ENCODE measurements around the gene ANKRD27. TPM values are rescaled to one million over a fixed set of nuclear protein-coding genes. Genes with fewer than 3 reads are reported as not detected.
A peak's percentile ranks its signal among the peaks of the same experiment; 100 is the strongest.

Gene ANKRD27
- total and polyA plus RNA-seq, 7 donors, result 6.3 to 43.3 (median 16.9) TPM

- H3K27me3 ChIP-seq (ENCODE audit: insufficient read depth in 3 of 3, low read length in 2 of 3), result no peaks in the 10 kb centered on the region
- H3K4me3 ChIP-seq, result no peak overlapping the region
- H3K27ac ChIP-seq, result no peak overlapping the region
- peaks cover 16% of the 10 kb centered on the region for H3K4me1 ChIP-seq
- TF ChIP-seq, protein P1, sequence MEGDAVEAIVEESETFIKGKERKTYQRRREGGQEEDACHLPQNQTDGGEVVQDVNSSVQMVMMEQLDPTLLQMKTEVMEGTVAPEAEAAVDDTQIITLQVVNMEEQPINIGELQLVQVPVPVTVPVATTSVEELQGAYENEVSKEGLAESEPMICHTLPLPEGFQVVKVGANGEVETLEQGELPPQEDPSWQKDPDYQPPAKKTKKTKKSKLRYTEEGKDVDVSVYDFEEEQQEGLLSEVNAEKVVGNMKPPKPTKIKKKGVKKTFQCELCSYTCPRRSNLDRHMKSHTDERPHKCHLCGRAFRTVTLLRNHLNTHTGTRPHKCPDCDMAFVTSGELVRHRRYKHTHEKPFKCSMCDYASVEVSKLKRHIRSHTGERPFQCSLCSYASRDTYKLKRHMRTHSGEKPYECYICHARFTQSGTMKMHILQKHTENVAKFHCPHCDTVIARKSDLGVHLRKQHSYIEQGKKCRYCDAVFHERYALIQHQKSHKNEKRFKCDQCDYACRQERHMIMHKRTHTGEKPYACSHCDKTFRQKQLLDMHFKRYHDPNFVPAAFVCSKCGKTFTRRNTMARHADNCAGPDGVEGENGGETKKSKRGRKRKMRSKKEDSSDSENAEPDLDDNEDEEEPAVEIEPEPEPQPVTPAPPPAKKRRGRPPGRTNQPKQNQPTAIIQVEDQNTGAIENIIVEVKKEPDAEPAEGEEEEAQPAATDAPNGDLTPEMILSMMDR (IDR thresholded peaks at IDR 0.05), result no peak
- no peaks in the 10 kb centered on the region for H3K9me3 ChIP-seq
- DNase-seq (no peak), ATAC-seq (no peak)
- H3K36me3 ChIP-seq (ENCODE audit: insufficient read depth in 1 of 2, low read depth in 1 of 2), result no peaks in the 10 kb centered on the region
- intact Hi-C loops (cut with DNase I), result loop anchor here in 1 of 2 donors (10.0 kb wide), 1 partner anchor 333 kb away; no protein-coding TSS in a partner anchor
- 74 to 91% (median 87%) methylated on average over 4 of the region's 4 CpGs for WGBS, 3 donors
Measured at GRCh38 chr19:32687681-32688080, 12.7 kb upstream of the ANKRD27 start.

DNA sequence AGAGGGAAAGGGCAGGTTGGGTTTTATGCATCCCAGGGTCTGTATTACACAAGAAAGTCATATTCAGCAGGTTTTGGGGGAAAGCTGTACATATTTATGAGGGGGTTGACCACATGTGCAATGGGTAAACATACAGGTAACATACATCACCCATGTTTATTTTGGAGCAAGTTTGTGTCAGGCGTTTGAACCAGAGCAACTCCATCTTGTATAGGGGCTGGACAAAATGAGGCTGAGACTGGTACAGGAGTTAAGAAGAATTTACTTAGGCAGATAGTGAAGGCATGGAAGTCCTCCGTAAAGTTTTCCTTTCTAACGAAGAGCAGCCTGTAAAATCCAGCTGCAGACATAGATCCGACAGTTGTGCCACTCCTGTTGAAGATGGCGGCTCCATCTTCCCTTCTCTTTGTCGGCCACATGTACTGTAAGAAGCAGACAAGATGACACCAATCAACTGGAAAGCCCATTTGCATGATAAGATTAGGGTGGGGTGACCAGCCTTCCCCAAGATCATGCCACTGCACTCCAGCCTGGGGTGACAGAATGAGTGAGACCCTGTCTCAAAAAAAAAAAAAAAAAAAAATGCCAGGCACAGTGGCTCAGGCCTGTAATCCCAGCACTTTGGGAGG lies 12.0 kb upstream of the ANKRD27 start:
- Histone ChIP-seq H3K9me3 (no peaks in the 10 kb centered on the region), H3K27me3 (ENCODE audit: insufficient read depth in 3 of 3, low read length in 2 of 3) (no peaks in the 10 kb centered on the region), H3K27ac (no peak overlapping the region), H3K4me3 (no peak overlapping the region), H3K4me1 (peaks cover 21% of the 10 kb centered on the region), H3K36me3 (ENCODE audit: insufficient read depth in 1 of 2, low read depth in 1 of 2) (no peaks in the 10 kb centered on the region)
- DNase-seq (no peak), ATAC-seq (no peak)
- 94 to 96% (median 95%) methylated on average over 6 of the region's 6 CpGs for WGBS, 3 donors
- TF ChIP-seq, protein P1 (IDR thresholded peaks at IDR 0.05), result no peak
- intact Hi-C loops (cut with DNase I), result loop anchor here in 1 of 2 donors (10.0 kb wide), 1 partner anchor 332 kb away; no protein-coding TSS in a partner anchor

DNA sequence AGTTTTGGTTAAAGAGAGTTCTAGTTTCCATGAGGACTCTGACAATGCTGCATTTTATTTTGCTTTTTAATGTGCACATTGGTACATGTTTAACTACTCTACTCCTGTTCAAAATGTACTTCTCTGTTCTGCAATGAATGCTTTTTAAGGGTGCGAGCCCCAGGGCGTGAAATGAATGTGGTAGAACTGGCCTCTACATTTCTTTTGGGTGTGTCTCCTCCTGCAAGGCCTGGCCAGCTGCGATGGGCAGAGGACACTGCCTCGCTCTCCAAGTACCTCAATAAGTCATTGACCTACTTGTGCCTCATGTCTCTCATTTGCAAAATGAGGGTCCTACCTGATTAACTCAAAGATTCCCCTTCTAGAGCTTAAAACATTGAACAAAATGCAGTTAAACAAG lies 7.3 kb upstream of the ANKRD27 start:
- H3K36me3 ChIP-seq (ENCODE audit: insufficient read depth in 1 of 2, low read depth in 1 of 2), result no peaks in the 10 kb centered on the region
- H3K27ac ChIP-seq, result no peak overlapping the region
- intact Hi-C loops (cut with DNase I), result loop anchor here in 1 of 2 donors (10.0 kb wide), 1 partner anchor 328 kb away; no protein-coding TSS in a partner anchor
- H3K9me3 ChIP-seq, result no peaks in the 10 kb centered on the region
- no peaks in the 10 kb centered on the region for H3K27me3 ChIP-seq (ENCODE audit: insufficient read depth in 3 of 3, low read length in 2 of 3)
- H3K4me3 ChIP-seq, result no peak overlapping the region
- 43 to 80% (median 44%) methylated on average over 4 of the region's 4 CpGs for WGBS, 3 donors
- ATAC-seq, result peak in 2 of 4 donors; percentile 42 to 57
- TF ChIP-seq, protein P1 (IDR thresholded peaks at IDR 0.05), result no peak
- peaks cover 9% of the 10 kb centered on the region for H3K4me1 ChIP-seq
- no peak for DNase-seq

DNA sequence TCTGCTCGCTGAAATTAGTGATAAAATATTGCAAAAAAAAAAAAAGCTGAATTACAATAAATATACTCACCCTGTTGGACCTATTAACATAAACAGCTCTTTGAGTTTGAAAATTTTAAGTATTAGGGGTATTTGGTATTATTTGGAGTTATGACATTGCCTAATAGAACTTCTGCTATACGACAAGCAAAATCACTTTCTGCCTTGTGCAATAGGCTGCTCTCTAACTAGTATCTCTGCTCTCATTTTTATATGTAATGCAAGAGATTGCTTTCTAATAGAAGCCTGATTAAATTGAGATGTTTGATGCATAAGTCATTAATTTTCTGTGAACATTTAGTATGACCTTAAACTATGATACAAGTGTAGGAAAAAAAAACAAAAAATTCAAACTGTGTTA lies 6.0 kb upstream of the ANKRD27 start:
- H3K4me3 ChIP-seq, result no peak overlapping the region
- 82 to 91% (median 84%) methylated on average over 2 of the region's 2 CpGs for WGBS, 3 donors
- H3K9me3 ChIP-seq, result no peaks in the 10 kb centered on the region
- no peaks in the 10 kb centered on the region for H3K36me3 ChIP-seq (ENCODE audit: insufficient read depth in 1 of 2, low read depth in 1 of 2)
- no peak for DNase-seq
- peaks cover 11% of the 10 kb centered on the region for H3K4me1 ChIP-seq
- no peak overlapping the region for H3K27ac ChIP-seq
- peaks cover 0 to 3% (median 0%) of the 10 kb centered on the region in 3 donors for H3K27me3 ChIP-seq (ENCODE audit: insufficient read depth in 3 of 3, low read length in 2 of 3)
- TF ChIP-seq, protein P1 (IDR thresholded peaks at IDR 0.05), result no peak
- intact Hi-C loops (cut with DNase I), result loop anchor here in 1 of 2 donors (10.0 kb wide), 1 partner anchor 326 kb away; no protein-coding TSS in a partner anchor
- no peak for ATAC-seq

Data from psoas muscle (tissue), 8 donors.